NCI-H526 (cell line): Measurements from ENCODE around the gene MAGEA3.
"Not testable (repeated sequence)": the region's sequence is repeated elsewhere in the genome, so short reads cannot be mapped to it uniquely, and the experiment has no call there.

Source experiments
- DNase-seq, 2 experiments: peaks; one replicate each; lab custom pipeline; 2025; lab: John Stamatoyannopoulos, UW

MAGEA3 gene

GRCh38 chrX:152697952-152698931 is at the start of gene MAGEA3:
MAGEA3 (plus strand) TSS chrX:152698794; CDS start chrX:152700833, 2,039 bp downstream.
- not testable (repeated sequence) for DNase-seq

DNA sequence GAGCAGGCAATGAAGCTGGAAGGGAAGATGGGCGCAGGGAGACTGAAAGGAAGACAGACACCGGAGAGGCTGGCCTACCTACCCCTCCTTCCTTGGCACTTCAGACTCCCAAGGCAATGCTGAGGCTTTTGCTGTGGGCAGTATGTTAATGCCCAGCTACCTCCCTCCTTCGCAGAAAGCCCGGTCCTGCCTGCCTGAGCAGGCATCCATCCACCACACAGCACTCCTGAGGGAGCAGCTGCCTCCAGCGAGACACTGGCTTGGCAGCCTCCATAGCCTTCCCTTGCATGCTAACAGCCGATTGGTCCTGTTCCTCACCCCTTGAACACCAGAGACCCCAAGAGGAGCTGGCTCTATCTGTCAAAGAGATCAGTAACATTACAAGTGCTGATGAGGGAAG is 46.5 kb upstream of the MAGEA3 start:
- DNase-seq, result no peak

GRCh38 chrX:152652467-152652866 is 46.1 kb upstream of the MAGEA3 start:
- no peak for DNase-seq

- DNase-seq, result no peak
Observed at GRCh38 chrX:152656087-152656486, 42.5 kb upstream of the MAGEA3 start.

DNA sequence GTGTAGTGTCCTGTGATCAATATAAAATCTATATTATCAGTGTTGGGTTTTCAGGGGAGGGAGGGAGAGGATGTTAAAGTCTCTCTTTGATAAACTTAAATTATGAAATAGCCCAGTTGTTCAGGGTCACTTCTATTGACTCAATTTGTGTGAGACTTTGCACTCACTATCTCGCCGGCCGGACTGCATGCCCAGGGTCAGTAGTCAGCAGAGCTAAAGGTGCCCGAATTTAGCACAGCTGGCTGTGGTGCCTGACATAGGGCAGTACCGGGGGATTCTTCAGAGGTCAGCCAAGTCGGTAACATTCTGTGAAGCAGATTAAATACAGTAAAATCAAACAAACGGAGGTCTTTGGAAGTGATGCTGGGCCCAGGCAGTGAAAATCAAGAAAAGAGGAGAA is 41.7 kb upstream of the MAGEA3 start:
- no peak for DNase-seq

GRCh38 chrX:152658302-152658701 is 40.3 kb upstream of the MAGEA3 start:
- peak in 1 of 2 experiments; percentile 21 for DNase-seq

DNA sequence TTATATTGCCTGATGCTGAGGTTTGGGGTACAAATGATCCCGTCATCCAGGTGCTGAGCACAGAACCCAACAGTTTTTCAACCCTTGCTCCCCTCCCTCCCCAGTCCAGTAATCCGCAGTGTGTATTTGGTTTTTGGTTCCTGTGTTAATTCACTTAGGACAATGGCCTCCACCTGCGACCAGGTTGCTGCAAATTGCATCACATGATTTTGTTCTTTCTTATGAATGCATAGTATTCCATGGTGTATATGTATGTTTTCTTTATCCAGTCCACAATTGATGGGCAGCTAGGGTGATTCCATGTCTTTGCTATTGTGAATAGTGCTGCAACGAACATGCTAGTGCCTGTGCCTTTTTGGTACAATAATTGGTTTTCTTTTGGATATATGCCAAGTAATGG is 35.5 kb upstream of the MAGEA3 start:
- DNase-seq, result no peak

DNA sequence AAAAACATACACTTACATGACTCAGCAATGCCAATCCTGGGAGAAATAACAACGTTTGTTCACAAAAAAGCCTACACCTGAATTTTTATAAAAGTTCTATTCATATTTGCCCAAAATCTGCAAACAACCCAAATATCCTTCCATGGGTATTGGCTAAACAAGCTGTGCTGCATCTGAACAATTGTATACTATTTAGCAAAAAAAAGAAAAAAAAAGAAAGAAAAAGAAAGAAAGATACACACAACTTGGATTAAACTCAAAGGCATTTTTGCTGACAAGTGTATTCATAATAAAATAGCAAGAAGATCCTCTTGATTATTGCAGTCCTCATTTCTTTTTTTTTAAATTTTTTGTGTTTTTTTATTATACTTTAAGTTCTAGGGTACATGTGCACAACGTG is 24.5 kb upstream of the MAGEA3 start:
- no peak for DNase-seq

- not testable (repeated sequence) for DNase-seq
Observed at GRCh38 chrX:152674652-152675051, 23.9 kb upstream of the MAGEA3 start.

GRCh38 chrX:152681012-152681411 is 17.6 kb upstream of the MAGEA3 start:
- DNase-seq, result not testable (repeated sequence)

DNA sequence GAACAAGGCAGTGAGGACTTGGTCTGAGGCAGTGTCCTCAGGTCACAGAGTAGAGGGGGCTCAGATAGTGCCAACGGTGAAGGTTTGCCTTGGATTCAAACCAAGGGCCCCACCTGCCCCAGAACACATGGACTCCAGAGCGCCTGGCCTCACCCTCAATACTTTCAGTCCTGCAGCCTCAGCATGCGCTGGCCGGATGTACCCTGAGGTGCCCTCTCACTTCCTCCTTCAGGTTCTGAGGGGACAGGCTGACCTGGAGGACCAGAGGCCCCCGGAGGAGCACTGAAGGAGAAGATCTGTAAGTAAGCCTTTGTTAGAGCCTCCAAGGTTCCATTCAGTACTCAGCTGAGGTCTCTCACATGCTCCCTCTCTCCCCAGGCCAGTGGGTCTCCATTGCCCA is 1.8 kb downstream of the MAGEA3 start:
- not testable (repeated sequence) for DNase-seq

DNA sequence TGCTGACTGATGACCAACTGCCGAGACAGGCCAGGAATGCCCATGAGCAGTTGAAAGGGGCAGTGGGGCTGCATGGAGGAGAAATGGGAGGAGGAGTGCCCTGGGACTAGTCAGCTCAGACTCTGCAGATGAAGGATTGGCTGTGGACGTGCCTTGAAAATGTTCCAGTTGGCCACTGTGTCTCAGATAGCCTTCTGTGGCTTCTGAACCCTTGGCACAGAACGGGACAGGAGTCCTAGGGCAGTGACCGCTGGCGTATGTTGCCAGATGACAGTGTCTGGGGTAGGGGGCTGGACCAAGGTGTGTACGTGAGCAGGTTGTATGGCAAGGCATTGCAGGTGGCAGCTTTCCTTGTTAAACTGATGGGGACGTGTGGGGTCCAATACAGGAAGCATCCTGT is 7.9 kb downstream of the MAGEA3 start:
- DNase-seq, result not testable (repeated sequence)

GRCh38 chrX:152709173-152709572 is 10.6 kb downstream of the MAGEA3 start, which contains the start of gene CSAG2:
CSAG2 (minus strand) TSS chrX:152709273; CDS start chrX:152709112, 161 bp downstream.
- not testable (repeated sequence) for DNase-seq

DNA sequence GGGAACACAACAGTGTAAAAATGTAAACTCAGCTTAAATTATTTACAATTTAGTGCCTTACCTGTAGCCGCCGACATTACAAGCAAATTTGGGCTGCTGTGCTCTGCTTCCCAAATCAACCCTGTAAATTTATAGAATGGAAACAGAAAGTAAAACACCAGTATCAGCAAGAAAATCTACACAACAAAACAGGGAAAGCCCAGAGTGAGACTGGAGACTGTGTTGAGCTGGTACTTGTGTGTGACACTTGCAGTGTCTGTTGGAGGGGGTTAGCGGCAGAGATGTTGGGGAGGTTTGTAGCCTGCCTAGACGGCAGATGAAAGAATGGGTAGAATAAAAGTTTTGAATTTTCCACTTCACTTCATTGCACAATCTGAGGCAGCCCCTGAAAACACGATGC is 14.6 kb downstream of the MAGEA3 start:
- DNase-seq, result not testable (repeated sequence)

- not testable (repeated sequence) for DNase-seq
Observed at GRCh38 chrX:152713815-152714787, 15.5 kb downstream of the MAGEA3 start, which contains the start of gene MAGEA2B. MAGEA2B (plus strand) TSS chrX:152714628; CDS start chrX:152717107, 2,479 bp downstream.

- DNase-seq, result no peak
Observed at GRCh38 chrX:152725409-152725808, 26.8 kb downstream of the MAGEA3 start.

DNA sequence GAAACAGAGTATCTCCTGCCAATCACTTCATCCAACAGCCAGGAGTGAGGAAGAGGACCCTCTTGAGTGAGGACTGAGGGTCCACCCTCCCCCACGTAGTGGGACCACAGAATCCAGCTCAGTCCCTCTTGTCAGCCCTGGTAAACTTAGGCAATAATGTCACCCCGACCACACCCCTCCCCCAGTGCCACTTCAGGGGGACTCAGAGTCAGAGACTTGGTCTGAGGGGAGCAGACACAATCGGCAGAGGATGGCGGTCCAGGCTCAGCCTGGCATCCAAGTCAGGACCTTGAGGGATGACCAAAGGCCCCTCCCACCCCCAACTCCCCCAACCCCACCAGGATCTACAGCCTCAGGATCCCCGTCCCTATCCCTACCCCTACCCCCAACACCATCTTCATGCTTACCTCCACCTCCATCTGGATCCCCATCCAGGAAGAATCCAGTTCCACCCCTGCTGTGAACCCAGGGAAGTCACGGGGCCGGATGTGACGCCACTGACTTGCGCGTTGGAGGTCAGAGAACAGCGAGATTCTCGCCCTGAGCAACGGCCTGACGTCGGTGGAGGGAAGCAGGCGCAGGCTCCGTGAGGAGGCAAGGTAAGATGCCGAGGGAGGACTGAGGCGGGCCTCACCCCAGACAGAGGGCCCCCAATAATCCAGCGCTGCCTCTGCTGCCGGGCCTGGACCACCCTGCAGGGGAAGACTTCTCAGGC is 34.8 kb downstream of the MAGEA3 start, which contains the start of the genes CSAG1 and MAGEA12:
Gene CSAG1 (minus strand): TSS at position 461 of the 715 bp plus-strand sequence. CDS start 1,261 bp downstream, outside the sequence.
Gene MAGEA12 (plus strand): TSS at position 497 of the 715 bp plus-strand sequence. CDS start 2,405 bp downstream, outside the sequence.
- DNase-seq, result no peak

GRCh38 chrX:152734143-152734858 is 35.7 kb downstream of the MAGEA3 start:
- not testable (repeated sequence) for DNase-seq

GRCh38 chrX:152735101-152735500 is 36.5 kb downstream of the MAGEA3 start:
- DNase-seq, result no peak

- no peak for DNase-seq
Observed at GRCh38 chrX:152735860-152736511, 37.4 kb downstream of the MAGEA3 start.
